HG03135 (cell line): ENCODE results near the gene REXO4.

Experiments used
- ATAC-seq: cut with Tn5 transposase; IDR thresholded peaks from one replicate; pipeline ENCODE4 v1.9.1; 2021; ENCODE audit warnings: mild to moderate bottlenecking, moderate library complexity; ENCODE audit not compliant: unreplicated experiment

The REXO4 gene

DNA sequence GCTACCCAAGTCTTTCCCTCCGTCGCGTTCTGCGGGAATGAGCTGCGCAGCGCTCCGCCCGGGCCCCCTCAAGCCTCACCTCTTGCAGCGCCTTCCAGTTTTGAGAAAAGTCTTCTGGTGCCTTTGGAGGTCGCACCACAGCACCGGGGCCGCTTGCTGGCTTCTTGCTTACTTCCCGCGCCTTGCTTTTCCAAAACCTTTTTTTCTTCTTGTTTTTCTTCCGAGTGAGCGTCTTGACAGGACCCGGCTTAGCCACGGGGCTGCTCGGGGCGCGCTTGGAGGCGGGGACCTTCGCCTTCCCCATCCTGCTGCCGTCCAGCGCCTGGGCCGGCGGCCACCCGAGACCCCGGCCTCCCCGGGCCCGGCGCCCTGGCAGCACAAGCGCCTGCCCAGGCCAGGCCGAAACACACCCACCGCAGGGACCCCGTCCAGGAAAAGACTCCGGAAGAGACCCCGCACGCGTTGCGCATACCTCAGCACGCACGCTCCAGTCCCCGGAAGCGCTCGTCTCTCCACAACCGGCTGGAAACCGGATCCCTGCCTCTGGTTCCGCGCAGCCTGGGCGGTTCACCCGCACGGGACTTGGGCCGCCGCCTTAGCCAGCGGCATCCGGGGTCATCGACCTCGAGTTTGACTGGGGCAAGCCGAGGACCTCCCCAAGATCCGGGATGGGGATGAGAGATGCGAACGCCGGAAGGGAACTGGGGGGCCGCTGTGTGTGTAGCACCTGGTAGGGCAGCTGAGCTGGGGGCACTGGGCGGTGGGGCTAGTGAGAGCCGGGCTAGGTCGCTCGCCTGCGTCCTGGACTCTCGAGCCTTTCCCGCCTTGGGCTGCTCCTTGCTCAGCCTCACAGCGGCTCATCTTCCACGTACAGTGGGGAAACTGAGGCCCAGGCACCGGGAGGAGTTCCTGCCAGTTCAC, at the start of gene REXO4:
Gene REXO4 (minus strand): TSS at position 470 of the 921 bp plus-strand sequence. CDS start 166 bp downstream, at position 304.
- peak; percentile 61 for ATAC-seq

DNA sequence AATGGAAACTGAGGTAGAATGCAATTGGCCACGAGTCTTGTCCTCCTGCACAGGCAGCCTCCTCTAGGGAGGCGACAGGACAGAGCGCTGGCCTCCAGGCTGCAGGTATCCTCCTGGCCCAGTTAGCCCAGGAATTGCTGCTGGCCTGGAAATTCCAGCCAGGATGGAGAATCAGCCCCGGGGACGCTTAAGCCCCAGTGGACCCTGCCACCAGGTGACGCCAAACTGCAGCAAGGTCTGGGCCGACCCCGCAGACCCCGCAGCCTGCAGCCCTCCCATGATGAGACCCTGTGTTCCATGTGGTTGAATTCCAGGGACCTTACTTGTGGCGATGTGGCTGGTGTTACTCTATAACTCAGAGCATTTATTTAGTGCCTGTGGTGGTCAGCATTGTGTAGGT, 49.3 kb upstream of the REXO4 start:
- no peak for ATAC-seq

- no peak for ATAC-seq
These were observed 48.2 kb upstream of the REXO4 start for GRCh38 chr9:133465984-133466383.

DNA sequence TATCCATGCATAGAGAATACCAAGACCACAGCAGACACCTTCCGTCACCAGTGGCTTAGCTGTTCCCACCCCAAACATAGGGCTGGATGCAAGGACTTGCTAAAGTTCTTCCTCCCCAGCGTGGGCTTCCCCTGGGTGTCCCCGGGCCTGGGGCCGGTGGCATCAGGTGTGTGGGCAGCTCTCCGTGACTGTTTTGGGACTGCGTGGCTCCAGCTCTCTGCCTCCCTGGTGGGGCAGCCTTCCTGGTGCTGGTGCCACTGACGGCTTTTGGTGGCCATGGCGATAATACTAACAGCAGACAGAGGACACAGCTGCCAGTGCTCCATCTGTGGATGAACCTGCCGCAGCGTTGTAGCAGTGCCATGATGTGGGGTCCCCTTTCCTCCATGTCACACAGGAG, 46.8 kb upstream of the REXO4 start:
- no peak for ATAC-seq

DNA sequence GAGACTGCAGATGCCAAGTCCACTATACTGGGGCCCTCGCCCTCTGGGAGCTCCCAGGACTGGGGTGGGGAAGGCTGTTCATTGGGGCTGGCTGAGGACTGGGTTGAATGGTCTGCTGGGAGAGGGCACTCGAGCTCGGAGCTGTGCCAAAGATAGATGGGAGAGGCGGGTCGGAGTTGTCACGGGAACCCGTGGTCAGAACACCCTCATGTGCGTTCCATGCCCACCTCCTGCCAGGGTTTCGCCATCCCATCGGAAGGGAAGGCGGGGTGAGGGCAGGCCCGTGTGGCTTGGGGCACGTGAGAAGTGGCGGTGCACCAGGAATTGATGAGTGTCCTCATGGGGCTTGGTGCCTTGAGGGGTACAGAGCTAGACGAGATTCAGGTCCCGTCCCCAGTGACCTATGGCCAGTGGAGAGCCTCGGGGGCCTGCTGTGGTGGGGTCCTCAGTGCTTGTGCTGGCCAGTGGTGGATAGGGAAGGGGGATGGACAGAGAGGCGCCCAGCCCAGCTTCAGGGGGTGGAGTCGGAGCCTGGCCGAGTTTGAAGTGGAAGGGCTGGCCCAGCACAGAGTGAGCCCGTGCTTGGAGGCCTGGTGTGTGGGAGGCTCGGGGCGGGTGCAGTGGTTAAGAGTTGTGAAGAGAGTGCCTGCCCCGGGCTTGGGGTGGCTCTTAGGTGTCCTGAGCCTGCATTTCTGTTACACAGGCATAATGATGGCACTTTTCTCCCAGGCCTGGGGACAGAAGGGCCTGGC, 46.2 kb upstream of the REXO4 start:
- no peak for ATAC-seq

- no peak for ATAC-seq
These were observed 45.5 kb upstream of the REXO4 start for GRCh38 chr9:133463234-133463863.

DNA sequence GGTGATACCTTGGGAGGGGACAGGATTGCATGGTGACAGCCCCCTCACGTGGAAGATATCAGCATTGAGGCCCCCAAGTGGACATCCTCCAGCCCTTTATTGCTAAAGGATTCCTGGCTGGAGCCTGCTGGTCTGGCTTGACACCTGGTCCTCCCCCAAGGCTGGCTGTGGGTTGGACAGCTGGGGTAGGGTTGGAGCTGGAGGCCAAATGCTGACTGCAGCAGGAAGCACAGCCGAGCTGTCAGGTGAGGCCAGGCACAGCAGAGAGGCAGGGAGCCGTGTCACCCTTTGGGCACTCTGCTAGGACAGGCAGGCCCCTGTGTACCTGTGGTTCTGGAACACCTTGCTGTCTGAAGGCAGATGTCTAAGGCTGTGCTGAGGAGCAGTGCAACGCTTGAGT, 44.2 kb upstream of the REXO4 start:
- ATAC-seq: no peak

DNA sequence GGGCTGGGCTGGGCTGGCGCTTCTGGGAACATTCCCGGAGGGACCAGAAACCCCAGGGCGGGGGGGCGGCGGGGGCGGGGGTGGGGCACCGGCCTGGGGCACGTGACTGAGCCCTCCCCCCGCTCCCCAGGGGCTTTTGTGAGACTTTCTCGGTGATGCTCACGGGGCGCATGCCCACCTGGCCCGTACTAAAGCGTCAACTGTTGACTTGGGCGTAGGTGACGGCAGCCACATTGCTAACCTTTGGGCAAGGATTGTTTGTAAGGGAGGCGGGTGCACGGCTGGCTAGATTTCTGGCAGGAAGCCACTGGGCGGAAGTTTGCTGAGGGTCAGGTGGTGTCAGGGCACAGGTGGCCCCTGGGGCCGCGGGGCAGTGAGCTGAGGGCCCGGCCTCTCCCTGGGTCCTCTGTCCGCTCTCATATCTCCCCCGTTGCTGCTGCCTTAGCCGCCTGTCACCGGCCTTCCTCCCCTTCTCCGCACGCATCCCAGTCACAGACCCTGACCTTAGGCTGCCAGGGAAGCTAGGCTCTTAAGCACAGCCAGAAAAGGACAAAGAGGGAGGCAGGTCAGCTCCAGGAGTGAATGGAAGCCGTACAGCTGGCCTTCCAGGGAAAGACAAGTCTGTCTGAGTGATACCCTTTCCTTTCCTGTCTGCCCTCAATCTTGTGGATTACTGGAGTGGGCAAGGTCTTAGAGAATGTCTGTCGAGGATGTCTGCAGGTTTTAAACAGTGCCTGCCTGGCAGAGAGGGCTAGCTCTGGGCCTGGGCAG, 42.8 kb upstream of the REXO4 start:
- peak; percentile 23 for ATAC-seq

GRCh38 chr9:133459476-133460404, 41.9 kb upstream of the REXO4 start, which contains the start of gene CACFD1:
TSS of gene CACFD1 (plus strand) at chr9:133459978. CDS start at chr9:133460067, 89 bp downstream.
- ATAC-seq: peak; percentile 64

DNA sequence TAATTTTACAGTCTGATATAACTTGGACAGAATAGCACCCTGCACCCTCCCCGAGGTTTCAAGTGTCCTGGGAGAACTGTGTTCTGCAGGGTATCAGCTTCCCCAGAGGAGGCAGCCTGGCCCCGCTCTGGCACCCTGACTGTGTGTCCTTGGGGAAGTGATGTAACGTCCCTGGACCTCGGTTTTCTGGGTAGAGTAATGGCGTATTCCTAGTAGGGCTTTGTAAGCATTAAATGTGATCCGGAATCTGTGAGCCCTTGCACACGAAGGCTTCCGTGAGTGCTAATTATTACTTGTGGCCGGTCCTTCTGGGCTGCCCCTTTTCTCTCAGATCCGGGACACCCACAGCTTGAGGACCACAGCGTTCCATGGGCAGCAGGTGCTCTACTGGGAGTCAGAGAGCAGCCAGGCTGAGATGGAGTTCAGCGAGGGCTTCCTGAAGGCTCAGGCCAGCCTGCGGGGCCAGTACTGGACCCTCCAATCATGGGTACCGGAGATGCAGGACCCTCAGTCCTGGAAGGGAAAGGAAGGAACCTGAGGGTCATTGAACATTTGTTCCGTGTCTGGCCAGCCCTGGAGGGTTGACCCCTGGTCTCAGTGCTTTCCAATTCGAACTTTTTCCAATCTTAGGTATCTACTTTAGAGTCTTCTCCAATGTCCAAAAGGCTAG, 41.0 kb upstream of the REXO4 start:
- no peak for ATAC-seq

DNA sequence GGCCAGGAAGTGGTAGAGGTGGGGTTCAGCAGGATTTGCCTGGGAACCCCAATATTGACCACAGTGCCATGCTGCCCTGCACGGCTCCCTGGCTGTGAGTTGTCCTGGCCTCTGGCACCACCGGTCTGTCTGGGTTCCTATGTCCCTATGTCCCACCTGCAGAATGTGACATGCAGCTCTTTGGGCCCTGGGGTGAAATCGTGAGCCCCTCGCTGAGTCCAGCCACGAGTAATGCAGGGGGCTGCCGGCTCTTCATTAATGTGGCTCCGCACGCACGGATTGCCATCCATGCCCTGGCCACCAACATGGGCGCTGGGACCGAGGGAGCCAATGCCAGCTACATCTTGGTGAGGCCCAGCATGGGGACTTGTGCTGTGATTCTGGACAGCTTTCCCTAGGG, 39.9 kb upstream of the REXO4 start:
- no peak for ATAC-seq

DNA sequence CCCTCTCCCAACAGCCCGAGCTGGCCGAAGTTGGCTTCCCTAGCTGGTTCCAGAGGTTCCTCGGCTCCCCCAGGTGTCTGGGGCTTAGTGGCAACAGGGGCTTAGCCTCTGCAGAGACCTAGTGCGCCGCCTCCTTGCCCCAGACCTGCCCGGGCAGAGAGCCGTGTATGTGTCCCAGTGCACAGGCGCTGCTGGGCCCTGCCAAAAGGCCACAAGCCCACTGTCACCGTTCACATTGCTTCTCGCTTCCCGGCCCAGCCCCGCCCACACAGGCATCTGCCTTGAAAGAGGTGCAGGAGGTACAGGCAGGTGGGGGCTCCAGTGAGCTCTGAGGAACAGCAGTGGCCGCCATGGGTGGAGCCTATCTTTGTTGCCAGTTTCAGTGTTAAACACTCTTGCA, 39.4 kb upstream of the REXO4 start:
- ATAC-seq: no peak

DNA sequence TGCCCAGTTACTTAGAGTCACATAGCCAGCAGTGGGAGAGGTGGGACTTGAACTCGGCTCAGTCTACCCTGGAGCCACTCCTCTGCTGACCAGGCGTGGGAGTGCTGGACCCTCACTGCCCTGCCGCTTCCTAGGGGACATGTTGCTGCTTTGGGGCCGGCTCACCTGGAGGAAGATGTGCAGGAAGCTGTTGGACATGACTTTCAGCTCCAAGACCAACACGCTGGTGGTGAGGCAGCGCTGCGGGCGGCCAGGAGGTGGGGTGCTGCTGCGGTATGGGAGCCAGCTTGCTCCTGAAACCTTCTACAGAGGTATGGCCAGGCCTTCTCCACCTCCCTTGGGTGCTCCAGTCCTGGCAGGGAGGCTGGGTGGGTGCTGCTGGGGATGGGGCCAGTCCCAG, 38.6 kb upstream of the REXO4 start:
- no peak for ATAC-seq

DNA sequence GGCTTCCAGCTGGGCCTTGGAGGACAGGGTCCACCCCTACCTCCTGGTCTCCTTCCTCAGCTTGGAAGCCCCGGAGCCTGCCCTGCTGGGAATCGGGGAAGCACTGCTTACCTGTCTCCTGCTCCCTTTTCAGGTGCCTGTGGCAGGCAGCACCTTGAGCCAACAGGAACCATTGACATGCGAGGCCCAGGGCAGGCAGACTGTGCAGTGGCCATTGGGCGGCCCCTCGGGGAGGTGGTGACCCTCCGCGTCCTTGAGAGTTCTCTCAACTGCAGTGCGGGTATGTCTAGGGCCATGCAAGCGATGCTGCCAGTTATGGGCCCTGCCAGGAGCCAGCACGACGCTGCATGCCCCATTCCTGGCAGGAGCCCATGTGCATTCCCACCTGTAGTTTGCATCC, 38.1 kb upstream of the REXO4 start:
- ATAC-seq: no peak

DNA sequence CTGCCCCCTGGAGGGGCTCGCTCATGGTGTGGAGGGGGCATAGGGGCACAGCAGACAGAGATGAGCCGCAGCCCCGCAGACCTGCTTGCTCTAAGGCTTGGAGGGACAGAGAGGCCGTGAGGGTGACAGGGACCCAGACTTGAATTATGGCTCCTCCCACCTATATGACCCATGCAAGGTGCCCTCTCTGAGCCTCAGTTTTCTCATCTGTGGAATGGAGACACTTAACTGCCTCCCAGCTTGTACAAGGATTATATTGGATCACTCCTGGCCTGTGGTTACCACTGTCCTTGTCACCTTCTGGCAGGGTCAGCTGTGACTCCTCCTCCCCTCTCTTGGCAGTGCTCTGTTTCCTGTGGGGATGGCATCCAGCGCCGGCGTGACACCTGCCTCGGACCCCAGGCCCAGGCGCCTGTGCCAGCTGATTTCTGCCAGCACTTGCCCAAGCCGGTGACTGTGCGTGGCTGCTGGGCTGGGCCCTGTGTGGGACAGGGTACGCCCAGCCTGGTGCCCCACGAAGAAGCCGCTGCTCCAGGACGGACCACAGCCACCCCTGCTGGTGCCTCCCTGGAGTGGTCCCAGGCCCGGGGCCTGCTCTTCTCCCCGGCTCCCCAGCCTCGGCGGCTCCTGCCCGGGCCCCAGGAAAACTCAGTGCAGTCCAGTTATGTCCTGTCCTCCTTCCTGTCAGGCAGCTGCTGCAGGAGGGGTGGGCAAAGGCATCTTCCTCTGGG, 37.3 kb upstream of the REXO4 start:
- no peak for ATAC-seq

DNA sequence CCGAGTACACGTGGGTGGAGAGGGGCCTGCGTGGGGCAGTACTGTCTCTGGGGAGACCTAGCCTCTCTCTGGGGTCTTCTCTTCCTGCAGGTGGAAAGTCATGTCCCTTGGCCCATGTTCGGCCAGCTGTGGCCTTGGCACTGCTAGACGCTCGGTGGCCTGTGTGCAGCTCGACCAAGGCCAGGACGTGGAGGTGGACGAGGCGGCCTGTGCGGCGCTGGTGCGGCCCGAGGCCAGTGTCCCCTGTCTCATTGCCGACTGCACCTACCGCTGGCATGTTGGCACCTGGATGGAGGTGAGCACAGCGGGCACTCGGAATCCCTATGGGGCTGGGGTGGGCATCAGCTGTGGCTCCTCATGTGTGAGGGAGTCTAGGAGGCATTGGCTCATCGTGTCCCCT, 36.5 kb upstream of the REXO4 start:
- ATAC-seq: no peak

GRCh38 chr9:133453651-133454050, 35.8 kb upstream of the REXO4 start:
- ATAC-seq: no peak

DNA sequence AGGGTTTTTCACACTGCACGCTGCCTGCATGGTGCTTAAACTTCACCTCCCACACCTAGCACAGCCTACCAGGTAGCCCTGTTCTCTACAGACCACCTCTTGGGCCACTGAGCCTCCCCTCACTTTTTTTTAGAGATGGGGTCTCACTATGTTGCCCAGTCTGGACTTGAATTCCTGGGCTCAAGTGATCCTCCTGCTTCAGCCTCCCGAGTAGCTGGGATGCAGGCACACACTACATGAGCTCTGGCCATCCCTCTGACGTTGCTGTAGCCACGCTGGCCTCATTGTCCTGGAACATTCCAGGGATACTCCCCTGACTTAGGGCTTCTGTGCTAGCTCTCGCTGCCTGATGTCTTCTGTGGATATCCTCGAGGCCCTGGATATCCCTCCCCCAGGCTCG, 34.8 kb upstream of the REXO4 start:
- no peak for ATAC-seq
